CD4-positive, alpha-beta T cell treated with Interferon alpha-2 for 1 hour (primary cell): ENCODE data around the gene RAB1B.

Experiments used
- DNase-seq, 2 donors: peaks; one replicate each; pipeline ENCODE4 v3.0.0-alpha.2; 2020 to 2022

Gene RAB1B

GRCh38 chr11:66285250-66285947, 17.0 kb downstream of the RAB1B start:
- no peak for DNase-seq

- DNase-seq = no peak
Measured at GRCh38 chr11:66286699-66287098, 18.3 kb downstream of the RAB1B start.

- no peak for DNase-seq
Measured at GRCh38 chr11:66287211-66287888, 18.9 kb downstream of the RAB1B start.

DNA sequence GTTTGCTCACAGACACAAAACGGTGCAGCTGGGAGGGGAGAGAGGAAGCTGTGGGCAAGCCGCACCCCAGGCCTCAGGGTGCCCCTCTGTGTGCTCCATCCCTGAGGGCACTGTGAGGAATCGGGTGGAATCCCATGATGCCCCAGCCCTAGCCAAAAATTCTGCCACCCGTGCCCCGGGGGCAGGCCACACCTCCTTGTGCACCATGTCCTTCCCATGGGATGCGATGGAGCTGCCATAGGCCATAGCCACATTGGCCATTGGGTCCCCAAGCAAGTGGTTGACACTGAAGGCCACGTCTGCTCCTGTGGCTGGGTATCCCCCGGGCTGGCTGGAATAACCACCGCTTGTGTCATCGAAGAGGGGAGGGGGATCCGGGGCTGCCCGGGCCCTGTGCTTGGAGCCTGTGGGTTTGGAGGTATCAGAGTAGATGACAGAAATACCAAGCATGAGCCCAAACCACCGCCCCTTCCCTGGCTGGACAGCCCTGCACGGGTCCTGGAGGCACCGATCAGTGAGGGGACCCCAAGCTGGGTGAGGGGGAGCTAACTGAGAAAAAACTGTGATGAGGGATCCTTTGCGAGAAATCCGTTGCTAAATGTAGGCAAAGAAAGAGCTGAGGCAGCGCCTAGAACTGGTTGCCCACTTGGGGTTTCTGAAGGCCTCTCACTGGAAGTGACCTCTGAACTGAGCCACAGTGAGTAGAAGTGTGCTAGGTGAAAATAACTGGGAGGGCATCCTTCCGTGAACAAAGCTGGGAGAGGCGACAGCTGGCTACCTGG, 19.6 kb downstream of the RAB1B start:
- DNase-seq = no peak

DNA sequence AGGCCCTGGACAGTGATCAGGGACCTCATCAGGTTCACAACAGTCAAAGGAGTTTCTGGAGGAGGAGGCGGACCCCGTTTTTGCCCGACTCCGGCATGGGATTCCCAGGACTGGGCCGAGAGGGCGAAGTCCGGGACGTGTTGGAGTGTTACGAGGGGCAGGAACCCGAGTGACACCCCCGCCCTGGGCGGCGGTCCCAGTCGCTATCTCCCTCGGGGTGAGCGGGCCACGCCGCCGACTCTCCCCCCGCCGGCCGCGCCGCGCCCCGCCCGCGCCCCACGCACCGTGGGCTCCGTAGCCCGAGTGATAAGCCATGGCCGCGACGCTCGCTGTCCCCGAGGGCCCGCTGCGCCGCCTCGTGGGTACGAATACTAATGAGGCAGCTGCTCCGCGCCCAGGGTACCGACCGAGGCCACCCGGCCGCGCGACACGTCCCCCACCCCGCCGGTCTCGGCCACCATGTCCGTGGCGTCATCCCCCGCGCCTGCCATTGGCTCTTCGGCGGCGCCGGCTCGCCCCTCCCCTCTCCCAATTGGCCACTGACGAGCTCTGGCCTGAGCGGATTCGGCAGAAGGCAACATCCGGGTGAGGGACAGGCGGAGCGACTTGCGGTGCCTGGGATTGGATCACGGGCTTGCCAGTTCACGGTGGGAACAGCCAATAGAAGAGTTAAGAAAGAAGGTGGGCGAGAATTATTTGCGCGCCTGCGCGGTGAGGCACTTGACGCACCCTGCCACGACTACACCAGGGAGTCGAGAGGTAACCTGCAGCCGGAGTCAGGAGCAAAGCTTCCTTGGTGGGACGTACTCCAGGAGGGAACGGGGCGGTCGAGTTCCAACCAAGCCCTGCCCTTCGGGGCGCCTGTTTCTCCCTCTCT, 20.5 kb downstream of the RAB1B start, which contains the start of gene YIF1A:
Gene YIF1A (minus strand): TSS at position 473 of the 877 bp plus-strand sequence. CDS start 158 bp downstream, at position 315.
- DNase-seq = peak; percentile 99

GRCh38 chr11:66289548-66290329, 21.3 kb downstream of the RAB1B start:
- peak in 1 of 2 donors; percentile 84 for DNase-seq

DNA sequence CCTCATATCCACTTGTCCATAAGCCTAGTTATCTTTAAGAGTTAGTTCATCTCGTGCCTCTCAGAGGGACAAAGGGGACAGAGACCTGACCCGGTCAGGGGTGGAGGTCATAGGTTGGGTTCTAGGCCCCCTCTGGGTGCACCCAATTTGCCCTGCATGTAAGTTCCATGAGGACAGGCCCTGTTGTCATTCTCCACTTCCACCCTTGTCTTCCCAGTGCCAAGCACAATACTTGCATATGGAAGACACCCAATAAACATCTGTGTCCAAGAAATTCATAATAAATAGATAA, 21.8 kb downstream of the RAB1B start:
- DNase-seq = no peak

- DNase-seq = no peak
Measured at GRCh38 chr11:66291303-66291705, 22.9 kb downstream of the RAB1B start.

- no peak for DNase-seq
Measured at GRCh38 chr11:66291706-66292542, 23.5 kb downstream of the RAB1B start, which contains the start of gene TMEM151A. Gene TMEM151A, plus strand, starts transcription at chr11:66291894. Its CDS starts 120 bp downstream, at chr11:66292014.

DNA sequence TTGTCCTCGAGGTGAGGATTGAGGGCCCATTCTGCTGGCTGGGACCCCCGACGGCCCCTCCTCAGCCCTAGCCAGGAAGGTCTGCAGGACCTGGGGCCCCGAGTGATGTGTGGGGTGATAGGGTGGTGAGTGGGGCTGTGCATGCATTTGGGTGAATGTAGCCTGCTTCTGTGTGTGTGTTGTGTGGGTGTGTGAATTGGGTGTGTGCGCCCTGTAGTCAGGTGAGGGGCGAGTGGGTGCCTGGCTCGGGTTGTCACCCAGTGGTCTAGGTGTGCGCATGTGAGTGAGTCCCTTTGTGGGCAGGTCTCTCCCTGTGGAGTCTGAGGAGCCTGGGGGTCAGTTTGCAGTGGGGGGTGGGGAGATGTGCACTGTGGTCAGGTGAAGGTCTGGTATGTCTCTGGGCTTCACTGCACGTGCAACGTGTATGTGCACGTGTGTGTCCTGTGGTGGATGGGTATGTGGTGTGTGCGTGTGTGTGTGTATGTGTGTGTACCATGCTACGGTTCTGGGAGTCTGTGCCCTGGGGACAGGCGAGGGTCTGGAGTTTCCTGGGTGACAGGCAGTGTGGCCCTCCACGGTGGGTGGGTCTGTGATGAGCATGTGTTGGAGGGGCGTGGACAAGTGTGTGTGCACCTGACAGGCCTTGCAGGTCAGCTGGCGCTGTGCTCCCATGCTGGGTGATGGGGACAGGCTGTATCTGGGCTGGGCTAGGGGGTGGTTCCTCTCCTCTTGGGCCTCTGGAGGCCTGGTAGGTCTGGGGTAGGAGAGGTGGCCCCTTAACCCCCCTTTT, 24.3 kb downstream of the RAB1B start:
- DNase-seq = no peak

- no peak for DNase-seq
Measured at GRCh38 chr11:66293352-66293751, 24.9 kb downstream of the RAB1B start.

DNA sequence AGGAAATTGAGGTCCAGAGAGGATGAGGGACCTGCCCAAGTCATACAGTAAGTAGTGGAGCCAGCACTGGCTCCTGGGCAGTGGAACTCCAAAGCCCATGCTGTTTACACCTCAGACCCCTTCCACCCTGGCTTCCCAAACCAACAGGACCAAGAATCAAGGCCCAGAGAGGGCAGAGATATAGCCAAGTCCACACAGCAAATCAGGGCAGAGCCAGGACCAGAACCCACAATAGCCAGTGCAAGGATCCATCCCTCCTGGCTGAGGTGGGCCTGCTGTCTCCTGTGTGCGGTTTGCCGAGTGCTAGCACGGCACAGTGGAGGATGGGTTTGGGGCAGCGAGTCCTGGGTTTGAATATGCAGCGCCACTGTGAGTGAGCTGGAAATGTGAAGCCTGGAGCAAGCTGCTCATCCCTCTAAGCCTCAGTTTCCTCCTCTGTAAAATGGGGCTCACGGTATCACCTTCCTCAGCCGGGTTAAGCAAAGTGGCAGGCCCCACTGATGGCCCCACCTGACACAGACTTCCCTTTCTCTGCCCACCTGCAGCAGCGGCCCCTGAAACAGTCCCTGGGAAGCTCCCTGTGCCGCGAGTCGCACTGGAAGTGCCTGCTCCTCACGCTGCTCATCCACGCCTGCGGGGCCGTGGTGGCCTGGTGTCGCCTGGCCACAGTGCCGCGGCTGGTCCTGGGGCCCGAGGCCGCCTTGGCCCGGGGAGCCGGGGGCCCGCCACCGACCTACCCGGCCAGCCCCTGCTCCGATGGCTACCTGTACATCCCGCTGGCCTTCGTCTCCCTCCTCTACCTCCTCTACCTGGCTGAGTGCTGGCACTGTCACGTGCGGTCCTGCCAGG, 25.6 kb downstream of the RAB1B start:
- DNase-seq = no peak

- no peak for DNase-seq
Measured at GRCh38 chr11:66294626-66295620, 26.5 kb downstream of the RAB1B start.

GRCh38 chr11:66297610-66298009, 29.2 kb downstream of the RAB1B start:
- DNase-seq = no peak

DNA sequence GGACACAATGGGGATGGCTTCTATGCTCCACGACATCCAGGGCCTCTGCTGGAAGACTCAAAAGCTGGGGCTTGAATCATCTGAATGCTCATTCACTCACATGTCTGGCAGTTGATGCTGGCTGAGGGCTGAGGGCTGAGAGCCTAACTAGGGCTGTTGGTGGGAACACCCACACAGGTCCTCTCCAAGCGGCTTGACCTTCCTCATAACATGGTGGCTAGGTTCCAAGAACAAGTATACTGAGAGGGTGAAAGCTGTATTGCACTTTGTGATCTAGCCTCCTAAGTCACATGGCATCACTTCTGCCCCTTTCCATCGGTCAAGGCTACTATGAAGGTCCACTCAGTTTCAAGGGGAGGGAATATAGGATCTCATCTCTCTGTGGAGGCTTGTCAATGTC, 30.7 kb downstream of the RAB1B start:
- no peak for DNase-seq

DNA sequence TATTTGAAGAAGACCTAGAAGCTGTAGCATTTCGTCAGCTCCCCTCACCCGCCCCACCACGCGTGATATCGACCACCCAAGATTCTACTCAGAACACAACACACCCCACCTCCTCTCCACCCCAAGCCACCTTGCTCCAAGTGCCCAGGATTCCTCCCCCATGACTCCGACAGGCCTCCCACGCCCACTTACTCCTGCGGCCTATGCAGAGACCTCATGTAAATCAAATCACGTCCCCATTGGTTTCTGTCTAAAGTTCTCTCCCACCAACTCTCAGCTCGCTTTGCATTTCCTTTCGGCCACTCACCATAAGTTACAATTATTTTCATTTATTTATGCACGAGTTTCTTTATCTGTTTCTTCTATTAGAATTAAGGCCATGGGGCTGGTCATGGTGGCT, 34.2 kb downstream of the RAB1B start:
- DNase-seq = no peak

DNA sequence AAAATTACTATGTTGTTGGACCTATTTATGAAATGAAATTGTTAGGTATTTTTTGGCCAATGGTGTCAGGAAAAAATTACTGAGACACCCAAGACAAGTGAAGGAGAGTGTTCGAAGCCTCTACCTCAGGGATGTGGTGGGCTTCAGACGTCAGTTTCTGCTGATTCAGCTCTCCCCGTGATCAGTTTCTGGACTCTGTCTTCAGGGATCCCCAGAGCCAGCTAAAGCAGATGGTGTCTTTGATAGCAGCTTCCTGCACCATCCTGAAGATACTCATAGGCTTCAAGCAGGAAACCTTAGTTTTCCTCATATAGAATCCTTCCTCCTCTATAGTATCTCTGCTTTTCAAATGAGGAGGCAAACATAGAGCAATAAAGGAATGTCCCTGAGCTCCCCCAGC, 41.0 kb downstream of the RAB1B start:
- no peak for DNase-seq

GRCh38 chr11:66310324-66310723, 41.9 kb downstream of the RAB1B start:
- no peak for DNase-seq
